GM20000 (cell line): ENCODE results near the gene TBXA2R.
A peak's percentile ranks its signal among the peaks of the same experiment; 100 is the strongest.

ENCODE experiments used
- DNase-seq: peaks from one replicate; pipeline ENCODE4 v3.0.0; 2012; ENCODE audit warnings: low spot score
- TF ChIP-seq, protein P1 (sequence below): IDR thresholded peaks from 2 replicates; pipeline ENCODE4 v1.5.1; 2012; ENCODE audit warnings: mild to moderate bottlenecking, control low read depth; ENCODE audit errors: extremely low read depth, missing control alignments

Gene TBXA2R

DNA sequence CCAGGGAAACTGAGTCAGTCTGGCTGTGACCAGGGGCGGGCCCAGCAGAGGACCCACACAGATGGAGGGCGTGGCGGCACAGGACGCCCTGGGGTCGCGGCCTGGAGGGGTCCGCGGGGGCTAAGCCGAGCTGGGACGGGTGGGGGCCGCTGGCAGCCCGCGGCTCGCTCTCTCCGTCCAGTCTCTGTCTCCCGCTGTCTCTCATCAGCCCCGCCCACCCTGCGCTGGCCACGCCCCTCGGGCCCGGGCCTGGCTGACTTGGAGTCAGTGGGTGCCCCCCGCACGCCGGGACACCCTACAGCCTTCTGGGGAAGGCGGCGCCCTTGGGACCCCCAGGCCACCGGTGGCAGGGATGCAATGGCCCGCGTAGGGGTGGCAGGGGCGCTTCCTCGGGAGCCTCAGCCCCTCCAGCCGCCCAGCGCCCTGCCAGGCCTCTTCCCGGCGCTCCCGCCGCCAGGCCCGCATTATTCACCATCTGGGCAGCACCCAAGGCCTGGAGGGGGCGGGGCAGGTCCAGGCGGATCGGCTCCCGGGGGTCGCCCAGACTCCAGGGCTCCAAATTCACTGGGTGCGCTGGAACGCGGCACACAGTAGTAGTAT, at the start of gene TBXA2R:
TSS of gene TBXA2R (minus strand) at position 186 of the 600 bp plus-strand sequence. CDS start 6,241 bp downstream, outside the sequence.
- peak; percentile 91 for DNase-seq
- TF ChIP-seq, protein P1, sequence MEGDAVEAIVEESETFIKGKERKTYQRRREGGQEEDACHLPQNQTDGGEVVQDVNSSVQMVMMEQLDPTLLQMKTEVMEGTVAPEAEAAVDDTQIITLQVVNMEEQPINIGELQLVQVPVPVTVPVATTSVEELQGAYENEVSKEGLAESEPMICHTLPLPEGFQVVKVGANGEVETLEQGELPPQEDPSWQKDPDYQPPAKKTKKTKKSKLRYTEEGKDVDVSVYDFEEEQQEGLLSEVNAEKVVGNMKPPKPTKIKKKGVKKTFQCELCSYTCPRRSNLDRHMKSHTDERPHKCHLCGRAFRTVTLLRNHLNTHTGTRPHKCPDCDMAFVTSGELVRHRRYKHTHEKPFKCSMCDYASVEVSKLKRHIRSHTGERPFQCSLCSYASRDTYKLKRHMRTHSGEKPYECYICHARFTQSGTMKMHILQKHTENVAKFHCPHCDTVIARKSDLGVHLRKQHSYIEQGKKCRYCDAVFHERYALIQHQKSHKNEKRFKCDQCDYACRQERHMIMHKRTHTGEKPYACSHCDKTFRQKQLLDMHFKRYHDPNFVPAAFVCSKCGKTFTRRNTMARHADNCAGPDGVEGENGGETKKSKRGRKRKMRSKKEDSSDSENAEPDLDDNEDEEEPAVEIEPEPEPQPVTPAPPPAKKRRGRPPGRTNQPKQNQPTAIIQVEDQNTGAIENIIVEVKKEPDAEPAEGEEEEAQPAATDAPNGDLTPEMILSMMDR: no peak

DNA sequence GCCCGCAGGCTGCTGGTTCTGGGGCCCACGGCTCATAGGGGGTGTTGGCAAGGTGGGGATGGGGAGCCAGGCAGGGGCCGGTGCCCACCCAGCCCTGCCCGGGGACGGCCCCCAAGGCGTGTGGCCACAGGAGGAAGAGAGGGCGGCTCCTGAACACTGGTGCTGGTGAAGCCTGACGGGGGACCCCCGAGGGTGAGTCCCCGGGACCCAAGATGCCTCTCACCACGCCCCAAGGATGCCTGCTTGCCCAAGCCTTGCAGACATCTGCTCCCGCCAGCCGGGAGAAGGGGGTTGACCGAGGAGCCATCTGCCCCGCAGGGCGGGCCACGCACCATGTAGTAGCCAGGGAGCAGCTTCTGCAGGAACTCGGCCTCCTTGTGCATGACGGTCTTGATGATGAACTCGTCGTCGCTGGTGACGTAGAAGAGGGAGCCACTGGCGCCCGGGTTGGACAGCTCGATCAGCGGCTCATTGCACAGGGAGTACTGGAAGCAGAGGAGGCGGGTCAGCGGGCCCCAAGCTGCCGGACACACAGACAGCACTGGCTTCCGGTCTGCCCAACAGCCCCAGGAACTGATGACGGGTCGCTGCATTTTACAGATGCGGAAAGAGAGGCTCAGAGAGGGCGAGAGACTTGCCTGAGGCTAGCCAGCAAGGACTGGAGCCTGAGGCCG, 49.5 kb upstream of the TBXA2R start:
- DNase-seq: no peak
- TF ChIP-seq, protein P1: no peak

DNA sequence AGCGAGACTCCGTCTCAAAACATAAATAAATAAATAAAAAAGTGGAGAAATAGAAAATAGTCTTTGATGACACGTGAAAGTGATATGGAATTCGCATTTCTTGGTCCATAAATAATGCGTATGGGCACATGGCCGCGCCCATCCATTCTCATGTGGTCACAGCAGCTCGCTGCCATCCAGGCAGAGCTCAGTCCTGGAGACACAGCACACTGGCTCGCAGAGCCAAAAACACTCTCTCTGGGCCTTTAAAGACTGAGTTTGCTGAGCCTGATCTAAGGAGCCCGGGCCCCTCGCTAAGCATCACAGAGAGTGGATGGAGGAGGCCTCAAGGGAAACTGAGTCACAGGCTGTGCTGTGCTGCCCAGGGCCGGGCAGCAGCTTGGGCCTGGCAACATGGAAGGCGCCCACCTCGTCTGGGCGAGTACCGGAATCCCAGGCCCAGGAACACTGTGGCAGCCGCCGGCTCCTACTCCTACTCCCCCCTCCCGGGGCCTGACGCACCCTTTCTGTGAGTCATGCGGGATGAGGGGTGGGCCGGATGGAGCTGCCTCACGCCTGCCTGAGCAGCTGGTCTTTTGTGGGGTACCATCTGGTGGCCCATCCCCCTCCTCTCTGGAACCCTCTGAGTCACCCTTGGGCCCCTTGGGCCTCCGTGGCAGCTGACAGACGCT, 48.9 kb upstream of the TBXA2R start:
- TF ChIP-seq, protein P1: no peak
- DNase-seq: no peak

DNA sequence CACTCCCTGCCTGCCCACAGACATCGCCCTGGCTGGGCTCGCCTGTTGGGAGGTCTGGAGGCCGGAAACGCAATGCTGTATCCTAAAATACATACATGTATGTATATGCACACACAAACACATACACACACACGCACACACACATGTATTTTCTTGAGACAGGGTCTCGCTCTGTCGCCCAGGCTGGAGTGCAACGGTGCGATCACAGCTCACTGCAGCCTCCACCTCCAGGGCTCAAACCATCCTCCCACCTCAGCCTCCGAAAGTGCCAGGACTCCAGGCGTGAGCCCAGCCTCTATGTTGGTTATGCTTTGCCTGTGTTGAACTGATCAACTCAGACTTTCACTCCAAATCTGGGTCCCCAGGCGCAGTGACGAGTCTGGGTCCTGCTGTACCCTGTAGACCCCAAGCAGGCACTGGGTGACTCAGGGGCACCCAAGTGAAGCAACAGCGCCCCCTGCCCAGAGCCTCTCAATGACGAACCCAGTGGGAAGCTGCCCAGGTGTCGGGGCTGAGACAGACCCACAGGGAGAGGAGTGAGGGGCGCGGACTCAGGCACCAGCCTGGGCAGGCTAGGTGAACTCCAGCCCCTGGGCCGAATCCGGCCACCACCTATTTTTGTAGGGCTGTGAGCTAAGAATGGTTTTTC, 47.3 kb upstream of the TBXA2R start:
- DNase-seq: no peak

DNA sequence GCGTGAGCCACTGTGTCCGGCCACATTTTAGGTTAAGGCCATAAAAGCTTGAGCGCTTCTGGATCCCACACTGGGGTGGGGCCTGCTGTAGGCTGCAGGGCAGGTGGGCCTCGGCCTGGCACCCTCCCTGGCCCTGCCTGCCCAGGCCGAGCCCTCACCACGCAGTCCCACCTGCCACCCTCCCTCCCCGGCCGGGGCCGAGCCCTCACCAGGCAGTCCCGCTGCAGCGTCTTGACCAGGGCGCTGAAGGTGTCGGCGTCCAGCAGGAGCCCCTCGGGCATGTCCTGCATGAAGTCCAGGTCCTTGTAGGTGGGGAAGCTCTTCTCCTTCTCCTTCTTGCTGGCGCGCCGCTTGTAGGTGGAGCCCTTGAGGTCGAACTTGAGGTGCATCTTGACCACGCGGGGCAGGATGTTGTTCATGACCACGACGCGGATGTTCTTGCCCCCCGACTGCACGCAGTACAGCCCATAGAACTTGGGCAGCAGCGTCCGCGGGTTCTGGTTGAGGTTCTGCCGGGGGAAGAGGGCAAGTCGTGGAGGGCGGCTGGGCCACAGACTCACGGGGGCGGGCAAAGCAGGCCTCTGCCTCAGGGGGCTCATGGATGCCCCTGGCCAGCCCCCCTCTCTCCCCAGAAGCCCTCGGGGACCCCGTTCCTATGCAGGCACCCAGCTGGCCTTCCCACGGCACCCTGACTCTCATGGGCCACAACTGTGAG, 46.6 kb upstream of the TBXA2R start:
- TF ChIP-seq, protein P1: no peak
- no peak for DNase-seq

More for the DNA sequence above, 47.3 kb upstream of the TBXA2R start:
- TF ChIP-seq, protein P1: no peak

DNA sequence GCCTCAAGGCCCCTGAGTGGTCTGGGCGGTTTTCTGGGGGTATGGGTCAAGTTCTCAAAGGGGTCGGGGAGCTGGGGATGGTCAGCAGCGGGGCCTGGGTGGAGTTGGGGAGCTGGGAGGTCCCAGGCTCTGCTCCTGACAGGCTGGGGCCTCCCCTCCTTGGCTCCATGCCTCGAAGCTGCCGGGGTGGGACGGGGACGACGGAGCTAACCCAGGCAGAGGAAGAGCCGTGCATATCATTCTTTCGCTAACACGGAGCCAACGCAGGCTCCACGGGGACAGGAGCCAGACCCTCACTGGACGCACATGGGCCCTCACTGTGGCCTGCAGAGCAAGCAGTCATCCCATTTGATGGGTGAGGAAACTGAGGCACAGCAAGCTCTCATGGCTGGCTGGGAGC, 45.7 kb upstream of the TBXA2R start:
- TF ChIP-seq, protein P1: no peak
- DNase-seq: no peak
